ENCODE measurements around the gene MRPL57. TPM values are rescaled to one million over a fixed set of nuclear protein-coding genes. Genes with fewer than 3 reads are reported as not detected.
A peak's percentile ranks its signal among the peaks of the same experiment; 100 is the strongest.

The MRPL57 gene
- total RNA-seq, 1 donor from 2014 or later, result 12.2 TPM

GRCh38 chr13:21137696-21138095 is 38.8 kb upstream of the MRPL57 start:
- Mint-ChIP-seq H3K27me3 (peaks cover 13% of the 10 kb centered on the region), H3K4me1 (peaks cover 23% of the 10 kb centered on the region), H3K4me3 (no peak overlapping the region), H3K36me3 (ENCODE audit: low read depth) (peaks cover 17% of the 10 kb centered on the region), H3K9me3 (peaks cover 5% of the 10 kb centered on the region), H3K27ac (no peak overlapping the region)
- TF ChIP-seq, protein P1, sequence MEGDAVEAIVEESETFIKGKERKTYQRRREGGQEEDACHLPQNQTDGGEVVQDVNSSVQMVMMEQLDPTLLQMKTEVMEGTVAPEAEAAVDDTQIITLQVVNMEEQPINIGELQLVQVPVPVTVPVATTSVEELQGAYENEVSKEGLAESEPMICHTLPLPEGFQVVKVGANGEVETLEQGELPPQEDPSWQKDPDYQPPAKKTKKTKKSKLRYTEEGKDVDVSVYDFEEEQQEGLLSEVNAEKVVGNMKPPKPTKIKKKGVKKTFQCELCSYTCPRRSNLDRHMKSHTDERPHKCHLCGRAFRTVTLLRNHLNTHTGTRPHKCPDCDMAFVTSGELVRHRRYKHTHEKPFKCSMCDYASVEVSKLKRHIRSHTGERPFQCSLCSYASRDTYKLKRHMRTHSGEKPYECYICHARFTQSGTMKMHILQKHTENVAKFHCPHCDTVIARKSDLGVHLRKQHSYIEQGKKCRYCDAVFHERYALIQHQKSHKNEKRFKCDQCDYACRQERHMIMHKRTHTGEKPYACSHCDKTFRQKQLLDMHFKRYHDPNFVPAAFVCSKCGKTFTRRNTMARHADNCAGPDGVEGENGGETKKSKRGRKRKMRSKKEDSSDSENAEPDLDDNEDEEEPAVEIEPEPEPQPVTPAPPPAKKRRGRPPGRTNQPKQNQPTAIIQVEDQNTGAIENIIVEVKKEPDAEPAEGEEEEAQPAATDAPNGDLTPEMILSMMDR (IDR thresholded peaks at IDR 0.05), result no peak
- intact Hi-C loops (cut with micrococcal nuclease), result no loop called here
- POLR2A ChIA-PET, result interaction anchor here (0.7 to 3.2 kb wide), 2 partner anchors 39 to 150 kb away, joined by 5 to 13 read pairs; partner anchors contain the start of genes MRPL57 and SKA3
- no peak for DNase-seq
- CTCF ChIA-PET, result no interaction called here
- no peak for ATAC-seq (ENCODE audit: low read depth)

GRCh38 chr13:21138561-21138960 is 37.9 kb upstream of the MRPL57 start:
- ChIA-PET CTCF (no interaction called here), POLR2A (interaction anchor here (0.9 to 3.2 kb wide), 2 partner anchors 38 to 472 kb away, joined by 3 to 13 read pairs; partner anchors contain the start of genes MRPL57 and SKA3)
- Mint-ChIP-seq H3K27ac (peak overlapping the region; percentile 50), H3K4me3 (peak overlapping the region; percentile 46), H3K36me3 (ENCODE audit: low read depth) (peaks cover 24% of the 10 kb centered on the region), H3K4me1 (peaks cover 31% of the 10 kb centered on the region), H3K27me3 (peaks cover 13% of the 10 kb centered on the region), H3K9me3 (peaks cover 5% of the 10 kb centered on the region)
- intact Hi-C loops (cut with micrococcal nuclease), result no loop called here
- TF ChIP-seq, protein P1 (IDR thresholded peaks at IDR 0.05), result no peak
- DNase-seq, result no peak
- no peak for ATAC-seq (ENCODE audit: low read depth)

DNA sequence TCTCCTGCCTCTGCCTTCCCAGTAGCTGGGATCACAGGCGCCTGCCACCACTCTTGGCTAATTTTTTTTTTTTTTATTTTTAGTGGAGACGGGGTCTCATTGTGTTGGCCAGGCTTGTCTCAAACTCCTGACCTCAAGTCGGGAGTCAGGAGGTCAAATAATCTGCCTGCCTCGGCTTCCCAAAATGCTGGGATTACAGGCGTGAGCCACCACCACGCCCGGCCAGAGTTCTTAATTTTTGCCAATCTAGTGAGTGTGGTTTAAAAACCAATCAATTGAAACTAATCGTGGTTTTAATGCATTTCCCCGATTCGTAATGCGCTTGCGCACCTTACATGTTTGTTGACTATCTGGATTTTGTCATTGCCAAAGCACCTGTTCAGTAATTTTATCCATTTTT is 37.1 kb upstream of the MRPL57 start:
- ATAC-seq (ENCODE audit: low read depth), result no peak
- Mint-ChIP-seq H3K36me3 (ENCODE audit: low read depth) (peaks cover 28% of the 10 kb centered on the region), H3K4me3 (peak overlapping the region; percentile 99), H3K27ac (peak overlapping the region; percentile 98), H3K27me3 (peaks cover 13% of the 10 kb centered on the region), H3K9me3 (peaks cover 5% of the 10 kb centered on the region), H3K4me1 (peaks cover 35% of the 10 kb centered on the region)
- no peak for DNase-seq
- CTCF ChIA-PET, result no interaction called here
- TF ChIP-seq, protein P1 (IDR thresholded peaks at IDR 0.05), result no peak
- POLR2A ChIA-PET, result interaction anchor here (3.2 kb wide), 1 partner anchor 37 kb away, joined by 13 read pairs; the partner anchor contains the start of genes MRPL57 and SKA3
- intact Hi-C loops (cut with micrococcal nuclease), result no loop called here

DNA sequence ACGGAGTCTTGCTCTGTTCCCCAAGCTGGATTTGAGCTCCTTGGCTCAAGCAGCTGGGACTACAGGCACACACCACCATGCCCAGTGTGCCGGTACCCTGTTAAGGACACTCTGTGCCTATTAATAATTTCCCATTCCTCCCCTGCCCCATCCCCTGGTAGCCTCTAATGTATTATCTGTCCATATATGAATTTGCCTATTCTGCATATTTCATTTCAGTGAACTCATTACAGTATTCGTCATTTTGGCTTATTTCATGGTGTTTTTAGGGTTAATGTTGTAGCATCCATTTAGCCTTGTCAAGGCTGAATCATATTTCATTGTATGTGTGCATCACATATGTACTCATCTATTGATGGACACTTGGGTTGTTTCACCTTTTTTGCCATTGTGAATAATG is 33.7 kb upstream of the MRPL57 start:
- ATAC-seq (ENCODE audit: low read depth), result no peak

DNA sequence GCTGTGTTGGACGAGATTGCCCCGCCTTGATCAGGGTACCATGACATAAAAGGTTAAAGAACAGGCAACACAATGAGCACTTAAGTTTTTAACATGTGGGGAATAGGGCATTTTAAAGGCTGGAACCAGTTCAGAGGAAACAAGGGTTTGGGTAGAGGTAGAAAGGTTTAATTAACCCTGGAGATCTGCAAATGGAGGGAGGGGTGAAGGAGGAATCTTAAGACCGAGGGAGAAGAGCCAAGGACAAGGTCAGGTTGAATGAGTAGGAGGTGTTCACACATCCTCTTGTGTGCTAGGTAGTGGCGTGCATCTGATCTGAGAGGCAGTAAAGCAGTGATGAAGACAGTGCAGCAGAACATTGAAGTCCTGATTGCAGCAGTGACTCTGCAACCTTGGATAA is 28.6 kb upstream of the MRPL57 start:
- H3K36me3 Mint-ChIP-seq (ENCODE audit: low read depth), result peaks cover 55% of the 10 kb centered on the region
- intact Hi-C loops (cut with micrococcal nuclease), result no loop called here
- ATAC-seq (ENCODE audit: low read depth), result no peak

More for the DNA sequence above, 33.7 kb upstream of the MRPL57 start:
- Mint-ChIP-seq H3K9me3 (no peaks in the 10 kb centered on the region), H3K27me3 (no peaks in the 10 kb centered on the region), H3K36me3 (ENCODE audit: low read depth) (peaks cover 58% of the 10 kb centered on the region), H3K4me3 (peak overlapping the region; percentile 66), H3K4me1 (peaks cover 37% of the 10 kb centered on the region), H3K27ac (peak overlapping the region; percentile 10)
- ChIA-PET CTCF (no interaction called here), POLR2A (no interaction called here)
- intact Hi-C loops (cut with micrococcal nuclease), result no loop called here
- TF ChIP-seq, protein P1 (IDR thresholded peaks at IDR 0.05), result no peak
- DNase-seq, result no peak

More for the DNA sequence above, 28.6 kb upstream of the MRPL57 start:
- TF ChIP-seq, protein P1 (IDR thresholded peaks at IDR 0.05), result no peak
- Mint-ChIP-seq H3K4me1 (peaks cover 13% of the 10 kb centered on the region), H3K9me3 (no peaks in the 10 kb centered on the region), H3K27me3 (no peaks in the 10 kb centered on the region), H3K4me3 (no peak overlapping the region), H3K27ac (no peak overlapping the region)
- CTCF ChIA-PET, result no interaction called here
- POLR2A ChIA-PET, result no interaction called here
- DNase-seq, result no peak

Measured in activated B cell treated with CpG ODN at 0.5 μM for 24 hours (primary cell).